NB4 (cell line): Measurements from ENCODE around the gene MAT2A.

Experiments used
- POLR2A ChIP-seq: IDR thresholded peaks from 2 replicates; pipeline ENCODE4 v1.6.1; 2011; ENCODE audit warnings: mild to moderate bottlenecking; ENCODE audit not compliant: insufficient read length; ENCODE audit errors: extremely low read depth
- TF ChIP-seq, protein P1 (sequence below): IDR thresholded peaks from one replicate; pipeline ENCODE4 v1.5.1; 2012; ENCODE audit warnings: low read depth, low read length

GRCh38 chr2:85502720-85503119 lies 36.2 kb upstream of the MAT2A start:
- TF ChIP-seq, protein P1, sequence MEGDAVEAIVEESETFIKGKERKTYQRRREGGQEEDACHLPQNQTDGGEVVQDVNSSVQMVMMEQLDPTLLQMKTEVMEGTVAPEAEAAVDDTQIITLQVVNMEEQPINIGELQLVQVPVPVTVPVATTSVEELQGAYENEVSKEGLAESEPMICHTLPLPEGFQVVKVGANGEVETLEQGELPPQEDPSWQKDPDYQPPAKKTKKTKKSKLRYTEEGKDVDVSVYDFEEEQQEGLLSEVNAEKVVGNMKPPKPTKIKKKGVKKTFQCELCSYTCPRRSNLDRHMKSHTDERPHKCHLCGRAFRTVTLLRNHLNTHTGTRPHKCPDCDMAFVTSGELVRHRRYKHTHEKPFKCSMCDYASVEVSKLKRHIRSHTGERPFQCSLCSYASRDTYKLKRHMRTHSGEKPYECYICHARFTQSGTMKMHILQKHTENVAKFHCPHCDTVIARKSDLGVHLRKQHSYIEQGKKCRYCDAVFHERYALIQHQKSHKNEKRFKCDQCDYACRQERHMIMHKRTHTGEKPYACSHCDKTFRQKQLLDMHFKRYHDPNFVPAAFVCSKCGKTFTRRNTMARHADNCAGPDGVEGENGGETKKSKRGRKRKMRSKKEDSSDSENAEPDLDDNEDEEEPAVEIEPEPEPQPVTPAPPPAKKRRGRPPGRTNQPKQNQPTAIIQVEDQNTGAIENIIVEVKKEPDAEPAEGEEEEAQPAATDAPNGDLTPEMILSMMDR = no peak
- no peak for TF ChIP-seq POLR2A
